Measurements from ENCODE around the gene GLRX5. TPM values are rescaled to one million over a fixed set of nuclear protein-coding genes. Genes with fewer than 3 reads are reported as not detected.

GLRX5 gene
- total RNA-seq, 4 donors from 2014 or later, result 28.0 to 83.2 (median 74.0) TPM

- DNase-seq (peak; percentile 4 to 35), ATAC-seq (peak in 1 of 2 donors; percentile 28)
- Histone ChIP-seq H3K9me3 (no peaks in the 10 kb centered on the region), H3K27ac (no peak overlapping the region), H3K4me1 (peaks cover 0 to 2% of the 10 kb centered on the region in 2 donors), H3K27me3 (no peaks in the 10 kb centered on the region), H3K36me3 (no peaks in the 10 kb centered on the region), H3K4me3 (no peak overlapping the region)
- TF ChIP-seq, protein P1, sequence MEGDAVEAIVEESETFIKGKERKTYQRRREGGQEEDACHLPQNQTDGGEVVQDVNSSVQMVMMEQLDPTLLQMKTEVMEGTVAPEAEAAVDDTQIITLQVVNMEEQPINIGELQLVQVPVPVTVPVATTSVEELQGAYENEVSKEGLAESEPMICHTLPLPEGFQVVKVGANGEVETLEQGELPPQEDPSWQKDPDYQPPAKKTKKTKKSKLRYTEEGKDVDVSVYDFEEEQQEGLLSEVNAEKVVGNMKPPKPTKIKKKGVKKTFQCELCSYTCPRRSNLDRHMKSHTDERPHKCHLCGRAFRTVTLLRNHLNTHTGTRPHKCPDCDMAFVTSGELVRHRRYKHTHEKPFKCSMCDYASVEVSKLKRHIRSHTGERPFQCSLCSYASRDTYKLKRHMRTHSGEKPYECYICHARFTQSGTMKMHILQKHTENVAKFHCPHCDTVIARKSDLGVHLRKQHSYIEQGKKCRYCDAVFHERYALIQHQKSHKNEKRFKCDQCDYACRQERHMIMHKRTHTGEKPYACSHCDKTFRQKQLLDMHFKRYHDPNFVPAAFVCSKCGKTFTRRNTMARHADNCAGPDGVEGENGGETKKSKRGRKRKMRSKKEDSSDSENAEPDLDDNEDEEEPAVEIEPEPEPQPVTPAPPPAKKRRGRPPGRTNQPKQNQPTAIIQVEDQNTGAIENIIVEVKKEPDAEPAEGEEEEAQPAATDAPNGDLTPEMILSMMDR (IDR thresholded peaks at IDR 0.05 in 4 of 5, conservative IDR thresholded peaks at IDR 0.05 in 1 of 5), result no peak
- TF ChIP-seq POLR2A (IDR thresholded peaks at IDR 0.05), result no peak
- in situ Hi-C loops (cut with MboI; ENCODE audit: low sequenced_read_pairs in 4 of 4), result loop anchor here (5.0 to 25.0 kb wide), 8 partner anchors 121 to 848 kb away; partner anchors contain the start of genes BDKRB1 (in 1 of the 4) and TCL1B (in 1 of the 4)
- intact Hi-C loops (cut with DNase I; ENCODE audit: low total_unique reads), result loop anchor here (5.0 kb wide), 2 partner anchors 208 to 428 kb away; no protein-coding TSS in a partner anchor
These were observed 29.2 kb downstream of the GLRX5 start for GRCh38 chr14:95564060-95564459.

DNA sequence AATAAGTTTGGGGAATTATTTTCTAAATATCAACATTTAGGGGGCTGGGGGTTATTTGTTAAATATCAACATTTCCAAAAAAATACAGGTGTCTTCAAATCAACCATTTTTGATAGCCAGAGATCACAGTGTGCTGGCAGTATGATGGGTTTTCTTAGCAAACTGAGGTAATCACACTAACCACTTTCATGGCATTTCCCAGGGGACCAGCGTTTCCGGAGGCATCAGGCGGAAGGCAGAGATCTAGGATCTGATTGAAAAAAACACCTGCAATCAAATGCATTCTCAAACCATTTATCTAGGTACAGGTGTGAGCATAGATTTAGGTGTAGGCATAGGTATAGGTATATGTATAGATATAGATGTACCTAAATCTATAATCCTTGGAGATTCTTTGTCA, 34.6 kb downstream of the GLRX5 start:
- Histone ChIP-seq H3K27me3 (no peaks in the 10 kb centered on the region), H3K36me3 (no peaks in the 10 kb centered on the region), H3K9me3 (no peaks in the 10 kb centered on the region), H3K4me1 (no peaks in the 10 kb centered on the region), H3K4me3 (no peak overlapping the region), H3K27ac (no peak overlapping the region)
- ATAC-seq (no peak), DNase-seq (no peak)
- TF ChIP-seq, protein P1 (IDR thresholded peaks at IDR 0.05 in 4 of 5, conservative IDR thresholded peaks at IDR 0.05 in 1 of 5), result no peak
- no peak for TF ChIP-seq POLR2A (IDR thresholded peaks at IDR 0.05)
- in situ Hi-C loops (cut with MboI; ENCODE audit: low sequenced_read_pairs in 4 of 4) (loop anchor here (10.0 to 25.0 kb wide), 7 partner anchors 115 to 843 kb away; partner anchors contain the start of genes BDKRB1 (in 1 of the 4) and TCL1B (in 1 of the 4)), intact Hi-C loops (cut with DNase I; ENCODE audit: low total_unique reads) (no loop called here)

DNA sequence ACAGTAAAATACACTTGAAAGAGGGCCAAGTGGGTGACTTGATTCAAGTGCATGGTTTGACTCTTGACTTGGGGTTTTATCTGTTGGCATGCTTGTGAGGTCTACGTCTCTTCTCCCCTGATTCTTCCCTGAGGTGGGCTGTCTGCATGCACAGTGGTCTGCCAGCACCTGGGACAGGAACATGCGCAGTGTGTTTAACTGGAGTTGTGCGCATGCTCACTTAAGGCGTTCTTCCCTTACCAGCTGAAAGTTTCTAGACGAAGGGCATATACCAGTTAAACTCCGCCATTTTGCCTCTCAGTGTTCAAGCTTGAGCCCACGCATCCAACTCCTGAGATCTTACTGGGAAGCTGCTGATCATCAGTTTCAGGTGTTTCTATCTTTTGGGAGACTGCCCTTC, 38.5 kb downstream of the GLRX5 start:
- Histone ChIP-seq H3K9me3 (no peaks in the 10 kb centered on the region), H3K4me3 (no peak overlapping the region), H3K4me1 (no peaks in the 10 kb centered on the region), H3K27me3 (no peaks in the 10 kb centered on the region), H3K27ac (no peak overlapping the region), H3K36me3 (no peaks in the 10 kb centered on the region)
- in situ Hi-C loops (cut with MboI; ENCODE audit: low sequenced_read_pairs in 4 of 4) (loop anchor here (25.0 kb wide), 4 partner anchors 414 to 839 kb away; partner anchors contain the start of gene BDKRB1 (in 1 of the 4)), intact Hi-C loops (cut with DNase I; ENCODE audit: low total_unique reads) (no loop called here)
- TF ChIP-seq, protein P1 (IDR thresholded peaks at IDR 0.05 in 4 of 5, conservative IDR thresholded peaks at IDR 0.05 in 1 of 5), result no peak
- no peak for TF ChIP-seq POLR2A (IDR thresholded peaks at IDR 0.05)
- ATAC-seq, result no peak
- no peak for DNase-seq

DNA sequence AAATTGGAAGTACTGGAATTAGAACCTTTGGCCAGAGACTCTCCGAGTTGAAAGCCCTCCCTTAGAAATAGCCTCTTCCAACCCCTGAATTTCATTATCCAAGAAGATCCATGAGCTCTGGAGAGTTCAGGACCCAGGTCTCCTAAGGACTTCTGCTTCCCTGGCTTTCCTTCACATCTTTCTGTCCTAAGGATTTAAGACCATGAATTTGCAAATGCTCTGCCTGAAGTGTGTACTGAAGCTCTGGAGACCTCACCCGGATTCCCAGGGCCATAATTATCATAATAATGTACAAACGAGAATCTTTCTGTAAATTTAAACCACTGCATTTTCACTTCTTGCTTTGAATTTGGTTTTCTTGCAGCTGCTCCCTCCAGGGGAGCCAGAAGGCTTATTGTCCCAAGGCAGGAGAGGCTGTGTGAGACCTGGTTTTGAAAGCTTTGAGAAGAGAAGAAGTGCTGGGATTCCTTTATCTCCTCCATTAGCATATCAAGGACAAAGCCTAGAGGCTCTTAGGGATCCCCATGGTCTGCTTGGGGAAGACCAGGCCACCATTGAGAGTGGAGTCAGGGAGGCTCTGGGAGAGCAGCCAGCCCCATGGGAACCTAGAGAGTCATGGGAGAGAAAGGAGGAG, 41.1 kb downstream of the GLRX5 start:
- Histone ChIP-seq H3K27ac (no peak overlapping the region), H3K36me3 (no peaks in the 10 kb centered on the region), H3K4me3 (no peak overlapping the region), H3K4me1 (no peaks in the 10 kb centered on the region), H3K27me3 (no peaks in the 10 kb centered on the region), H3K9me3 (no peaks in the 10 kb centered on the region)
- intact Hi-C loops (cut with DNase I; ENCODE audit: low total_unique reads) (no loop called here), in situ Hi-C loops (cut with MboI; ENCODE audit: low sequenced_read_pairs in 4 of 4) (no loop called here)
- DNase-seq (no peak), ATAC-seq (no peak)
- TF ChIP-seq, protein P1 (IDR thresholded peaks at IDR 0.05 in 4 of 5, conservative IDR thresholded peaks at IDR 0.05 in 1 of 5), result no peak
- no peak for TF ChIP-seq POLR2A (IDR thresholded peaks at IDR 0.05)

Data from gastrocnemius medialis (tissue), 4 donors.